ENCODE measurements around the gene FAM180B.
"Not testable (repeated sequence)": the region's sequence is repeated elsewhere in the genome, so short reads cannot be mapped to it uniquely, and the experiment has no call there.

The FAM180B gene

GRCh38 chr11:47595029-47595428, 8.6 kb downstream of the FAM180B start:
- no peak for DNase-seq (ENCODE audit: low read depth)

DNA sequence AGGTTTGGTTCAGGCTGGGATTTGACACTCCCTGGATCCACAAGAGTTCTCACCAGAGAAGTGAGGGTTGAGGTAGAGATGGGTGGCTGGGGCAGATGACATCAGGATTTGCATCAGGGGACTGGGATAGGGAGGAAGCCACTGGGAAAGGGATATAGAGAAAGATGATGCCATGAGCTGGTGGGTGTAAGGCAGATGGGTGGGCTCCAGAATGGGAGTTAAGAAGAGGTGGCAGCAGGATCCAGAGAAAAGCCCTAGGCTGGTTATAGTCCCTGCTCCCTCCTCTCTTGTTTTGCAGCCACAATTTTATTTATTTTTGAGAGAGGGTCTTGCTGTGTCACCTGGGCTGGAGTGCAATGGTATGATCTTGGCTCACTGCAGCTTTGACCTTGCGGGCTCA, 9.5 kb downstream of the FAM180B start:
- no peak for DNase-seq (ENCODE audit: low read depth)

- no peak for DNase-seq (ENCODE audit: low read depth)
Observed at GRCh38 chr11:47599902-47600301, 13.4 kb downstream of the FAM180B start.

- no peak for DNase-seq (ENCODE audit: low read depth)
Observed at GRCh38 chr11:47603295-47603694, 16.8 kb downstream of the FAM180B start.

DNA sequence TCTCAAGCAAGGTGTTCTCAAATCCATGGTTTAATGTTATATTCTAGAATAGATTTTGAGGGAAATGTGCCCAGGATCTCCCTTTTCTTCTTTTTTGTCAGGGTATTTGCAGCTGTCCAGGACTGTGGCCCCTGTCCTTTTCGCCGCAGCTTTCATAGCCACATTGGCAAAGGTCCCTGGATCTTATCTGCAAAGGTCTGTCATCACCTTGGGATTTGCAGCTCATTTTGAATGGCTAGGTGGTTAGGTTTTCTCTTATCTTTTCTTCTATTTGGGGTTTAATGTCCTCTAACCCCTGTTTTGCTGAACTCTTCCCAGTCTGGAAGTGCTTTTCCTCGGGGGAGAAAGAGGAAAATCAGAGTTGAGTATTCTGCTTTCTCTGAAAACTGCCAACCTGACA, 19.4 kb downstream of the FAM180B start:
- DNase-seq (ENCODE audit: low read depth), result no peak

DNA sequence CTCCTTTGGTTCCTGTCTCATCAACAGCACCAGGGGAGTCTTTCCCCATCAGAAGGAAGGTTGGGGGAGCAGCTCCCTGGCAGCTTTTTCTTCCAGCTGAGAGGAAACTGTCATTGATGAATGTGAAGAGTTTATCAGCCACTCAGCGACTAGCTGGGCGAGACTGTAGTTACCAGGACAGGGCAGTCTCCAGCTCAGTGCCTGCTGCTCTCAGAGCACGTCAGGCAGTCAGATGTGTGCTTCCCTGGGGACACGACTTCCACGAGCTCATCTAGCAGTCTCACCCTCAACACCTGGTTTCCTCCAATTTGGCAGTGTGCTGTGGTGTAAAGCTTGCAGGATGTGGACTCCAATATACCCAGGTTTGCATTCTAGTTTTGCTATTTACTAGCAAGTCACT, 20.3 kb downstream of the FAM180B start:
- no peak for DNase-seq (ENCODE audit: low read depth)

- no peak for DNase-seq (ENCODE audit: low read depth)
Observed at GRCh38 chr11:47607380-47607779, 20.9 kb downstream of the FAM180B start.

- no peak for DNase-seq (ENCODE audit: low read depth)
Observed at GRCh38 chr11:47609675-47610074, 23.2 kb downstream of the FAM180B start.

DNA sequence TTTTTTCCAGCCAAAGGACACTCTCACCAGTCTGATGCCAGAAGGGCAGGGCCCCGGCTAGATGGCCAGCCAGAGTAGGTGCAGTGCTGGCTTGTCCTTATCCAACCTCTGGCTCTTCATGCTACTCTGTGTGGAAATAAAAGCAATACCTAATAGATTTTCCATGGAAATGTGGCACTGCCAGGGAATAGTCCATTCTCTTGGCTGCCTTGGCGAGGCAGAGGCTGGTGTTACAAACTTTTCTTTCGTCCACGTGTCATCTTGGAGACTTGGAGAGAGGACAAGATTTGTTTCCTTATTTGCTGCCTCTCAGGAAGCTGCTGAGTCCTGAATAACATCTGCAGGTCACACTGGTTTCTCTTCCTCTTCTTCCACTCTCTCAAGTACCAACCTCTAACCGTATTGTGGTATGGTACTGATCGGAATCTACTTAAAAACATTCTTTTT, 24.9 kb downstream of the FAM180B start:
- no peak for DNase-seq (ENCODE audit: low read depth)

DNA sequence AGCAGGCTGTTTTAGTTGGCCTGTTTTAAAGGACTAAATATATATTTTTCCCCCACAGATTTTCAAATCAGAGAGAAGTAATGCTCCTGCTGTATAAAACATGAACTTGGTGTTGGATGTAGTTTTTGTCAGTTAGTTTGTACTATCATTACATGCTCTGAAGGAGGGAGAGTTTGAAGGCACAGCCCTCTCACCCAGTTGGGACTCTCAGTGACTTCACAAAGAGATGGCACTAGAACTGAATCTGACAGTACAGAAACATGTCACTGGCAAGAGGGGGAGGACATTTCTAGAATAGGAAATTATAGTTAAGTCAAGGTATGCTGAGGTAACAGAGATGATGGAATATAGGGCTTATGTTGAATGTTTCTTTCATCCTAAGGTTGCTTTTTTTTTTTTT, 28.8 kb downstream of the FAM180B start:
- DNase-seq (ENCODE audit: low read depth), result no peak

DNA sequence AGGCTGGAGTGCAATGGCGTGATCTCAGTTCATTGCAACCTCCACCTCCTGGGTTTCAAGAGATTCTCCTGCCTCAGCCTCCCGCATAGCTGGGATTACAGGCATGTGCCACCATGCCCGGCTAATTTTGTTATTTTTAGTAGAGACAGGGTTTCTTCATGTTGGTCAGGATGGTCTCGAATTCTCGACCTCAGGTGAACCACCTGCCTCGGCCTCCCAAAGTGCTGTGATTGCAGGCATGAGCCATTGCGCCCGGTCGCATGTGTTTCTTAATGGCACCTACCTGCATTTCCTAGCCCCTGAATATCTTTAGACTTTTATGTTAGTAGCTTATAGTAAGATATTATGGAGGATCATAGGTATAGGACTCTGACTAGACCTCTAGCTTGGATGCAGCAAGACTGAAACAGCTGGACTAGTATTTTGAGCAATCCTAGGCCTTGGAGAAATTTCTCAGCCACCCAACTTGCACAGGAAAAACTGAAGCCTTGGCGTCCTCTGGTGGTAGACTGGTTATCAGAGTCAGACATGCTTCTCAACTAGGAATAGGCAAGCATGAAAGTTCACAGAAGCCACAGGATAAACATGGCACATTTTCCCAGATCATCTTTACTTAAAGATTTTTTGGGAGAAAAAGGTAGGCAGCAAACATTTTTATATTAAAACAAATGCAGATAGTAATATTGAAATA, 30.4 kb downstream of the FAM180B start:
- DNase-seq (ENCODE audit: low read depth), result no peak

- no peak for DNase-seq (ENCODE audit: low read depth)
Observed at GRCh38 chr11:47617417-47617809, 30.9 kb downstream of the FAM180B start.

GRCh38 chr11:47620836-47621378, 34.4 kb downstream of the FAM180B start:
- DNase-seq (ENCODE audit: low read depth), result no peak

GRCh38 chr11:47626234-47626633, 39.8 kb downstream of the FAM180B start:
- no peak for DNase-seq (ENCODE audit: low read depth)

- no peak for DNase-seq (ENCODE audit: low read depth)
Observed at GRCh38 chr11:47628026-47628425, 41.5 kb downstream of the FAM180B start.

DNA sequence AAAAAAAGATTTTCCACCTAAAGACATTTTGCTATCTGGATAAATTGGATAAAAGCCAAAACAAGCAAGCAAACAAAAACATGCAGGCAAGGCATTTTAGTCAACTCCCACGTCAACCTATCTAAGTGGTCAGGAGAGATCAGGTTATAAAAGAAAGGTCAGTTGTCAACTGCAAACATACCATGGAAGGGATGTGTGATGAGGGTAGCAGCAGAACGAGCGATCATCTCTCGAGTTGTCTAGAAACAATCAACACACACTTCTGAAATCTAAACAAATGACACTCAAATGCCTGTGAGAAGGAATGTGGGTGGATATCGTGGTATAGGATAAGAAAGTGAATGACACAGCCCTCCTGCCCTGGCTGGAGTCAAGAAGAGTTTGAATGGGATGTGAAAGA, 45.0 kb downstream of the FAM180B start:
- DNase-seq (ENCODE audit: low read depth), result no peak

DNA sequence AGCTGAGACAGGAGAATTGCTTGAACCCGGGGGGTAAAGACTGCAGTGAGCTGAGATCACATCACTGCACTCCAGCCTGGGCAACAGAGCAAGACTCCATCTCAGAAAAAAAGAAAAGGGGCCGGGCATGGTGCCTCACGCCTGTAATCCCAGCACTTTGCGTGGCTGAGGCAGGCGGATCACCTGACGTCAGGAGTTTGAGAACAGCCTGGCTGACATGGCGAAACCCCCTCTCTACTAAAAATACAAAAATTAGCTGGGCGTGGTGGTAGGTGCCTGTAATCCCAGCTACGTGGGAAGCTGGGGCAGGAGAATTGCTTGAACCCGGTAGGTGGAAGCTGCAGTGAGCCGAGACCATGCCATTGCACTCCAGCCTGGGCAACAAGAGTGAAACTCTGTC, 49.9 kb downstream of the FAM180B start:
- DNase-seq (ENCODE audit: low read depth), result not testable (repeated sequence)

Measured in T-helper 22 cell (primary cell).